ENCODE results near the gene NELFCD. TPM values are rescaled to one million over a fixed set of nuclear protein-coding genes. Genes with fewer than 3 reads are reported as not detected.

The NELFCD gene
- total and polyA plus RNA-seq, 2 donors (not counting 1 experiment from before 2014, with no cell fraction given) = 80.2 to 107 TPM

DNA sequence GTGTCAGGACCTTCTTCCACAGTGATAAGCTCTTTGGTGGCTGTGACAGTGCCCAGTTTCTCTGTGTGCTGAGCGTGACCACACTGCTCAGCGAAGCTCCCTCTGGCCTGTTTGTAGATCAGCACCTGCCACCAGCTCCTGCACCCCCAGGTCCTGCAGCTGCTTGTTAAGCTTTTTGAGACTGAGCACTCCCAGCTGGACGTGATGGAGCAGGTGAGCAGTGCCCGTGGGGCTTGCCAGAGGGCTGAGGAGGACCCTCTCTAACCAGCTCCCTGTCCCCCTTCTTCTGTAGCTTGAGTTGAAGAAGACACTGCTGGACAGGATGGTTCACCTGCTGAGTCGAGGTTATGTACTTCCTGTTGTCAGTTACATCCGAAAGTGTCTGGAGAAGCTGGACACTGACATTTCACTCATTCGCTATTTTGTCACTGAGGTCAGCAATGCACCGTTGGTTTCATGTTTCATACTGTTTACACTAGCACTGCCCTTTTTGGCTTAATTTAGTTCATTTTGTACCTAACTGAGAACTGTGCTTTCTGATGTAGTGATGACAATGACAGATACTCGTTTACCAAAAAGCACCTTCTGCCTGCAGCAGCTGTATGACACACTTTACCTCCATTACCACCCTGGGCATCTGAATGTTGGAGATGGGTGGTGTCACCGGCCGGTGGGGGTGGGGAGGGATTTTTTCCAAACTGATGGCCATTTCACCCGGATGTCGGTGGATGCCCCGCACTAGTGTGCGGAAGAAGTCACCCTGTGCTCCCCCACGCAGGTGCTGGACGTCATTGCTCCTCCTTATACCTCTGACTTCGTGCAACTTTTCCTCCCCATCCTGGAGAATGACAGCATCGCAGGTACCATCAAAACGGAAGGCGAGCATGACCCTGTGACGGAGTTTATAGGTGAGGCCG lies 12.5 kb downstream of the NELFCD start:
- ChIA-PET POLR2A (interaction anchor here (0.6 to 1.8 kb wide), 5 partner anchors 15 to 102 kb away, joined by 3 to 8 read pairs (median 5); partner anchors contain the start of gene ATP5F1E), CTCF (interaction anchor here (1.1 to 1.6 kb wide), 5 partner anchors 9 to 228 kb away, joined by 3 to 5 read pairs (median 5); no protein-coding TSS in a partner anchor)
- Histone ChIP-seq H3K27ac (ENCODE audit: low read length in 2 of 2) (peak overlapping the region in 1 of 2 donors; percentile 37), H3K4me3 (ENCODE audit: control extremely low read depth in 1 of 5, extremely low read depth in 1 of 5, insufficient read depth in 1 of 5, low read depth in 2 of 5, low read length in 4 of 5) (no peak overlapping the region), H2AFZ (ENCODE audit: insufficient read depth, low read depth, low read length, poor library complexity, severe bottlenecking) (no peak overlapping the region), H3K36me3 (replicated peaks in 1 of 2; ENCODE audit: control extremely low read depth in 1 of 2, control insufficient read depth in 1 of 2, extremely low read depth in 1 of 2, insufficient read depth in 2 of 2, low read length in 1 of 2) (peaks cover 5 to 97% of the 10 kb centered on the region in 2 experiments), H3K4me1 (ENCODE audit: control insufficient read depth in 2 of 2, insufficient read depth in 2 of 2, low read length in 2 of 2) (peaks cover 17 to 30% of the 10 kb centered on the region in 2 donors), H3K9ac (ENCODE audit: low read length) (no peak overlapping the region), H3K27me3 (replicated peaks in 1 of 4; ENCODE audit: control extremely low read depth in 1 of 4, control insufficient read depth in 3 of 4, insufficient read depth in 4 of 4, low read length in 3 of 4) (no peaks in the 10 kb centered on the region), H3K4me2 (replicated peaks; ENCODE audit: low read depth, low read length, poor library complexity, severe bottlenecking) (no peak overlapping the region), H3K79me2 (ENCODE audit: control insufficient read depth, insufficient read depth, low read length) (peaks cover 12% of the 10 kb centered on the region), H3K9me3 (ENCODE audit: control extremely low read depth in 1 of 3, control insufficient read depth in 2 of 3, insufficient read depth in 1 of 3, low read length in 2 of 3) (no peaks in the 10 kb centered on the region), H4K20me1 (ENCODE audit: control insufficient read depth, insufficient read depth, low read length, poor library complexity, severe bottlenecking) (peaks cover 24% of the 10 kb centered on the region)
- Mint-ChIP-seq H3K4me3 (peak overlapping the region; percentile 13), H3K4me1 (peaks cover 43% of the 10 kb centered on the region), H3K27ac (peak overlapping the region; percentile 77), H3K9me3 (ENCODE audit: insufficient read depth) (no peaks in the 10 kb centered on the region), H3K27me3 (no peaks in the 10 kb centered on the region)
- DNase-seq = no peak
- no peak for TF ChIP-seq CTCF (IDR thresholded peaks at IDR 0.05)
- no peak for TF ChIP-seq EZH2 (IDR thresholded peaks at IDR 0.05; ENCODE audit: borderline replicate concordance, insufficient read depth, low read depth, low read length, poor library complexity, severe bottlenecking)
- peak; percentile 26 for ATAC-seq (ENCODE audit: low read depth)
- WGBS (ENCODE audit: insufficient coverage) = 87% methylated on average over 17 of the region's 23 CpGs
- intact Hi-C loops (cut with micrococcal nuclease) = no loop called here
